Measurements from ENCODE around the gene GRM5.
"Not testable (repeated sequence)": the region's sequence is repeated elsewhere in the genome, so short reads cannot be mapped to it uniquely, and the experiment has no call there.

The GRM5 gene

DNA sequence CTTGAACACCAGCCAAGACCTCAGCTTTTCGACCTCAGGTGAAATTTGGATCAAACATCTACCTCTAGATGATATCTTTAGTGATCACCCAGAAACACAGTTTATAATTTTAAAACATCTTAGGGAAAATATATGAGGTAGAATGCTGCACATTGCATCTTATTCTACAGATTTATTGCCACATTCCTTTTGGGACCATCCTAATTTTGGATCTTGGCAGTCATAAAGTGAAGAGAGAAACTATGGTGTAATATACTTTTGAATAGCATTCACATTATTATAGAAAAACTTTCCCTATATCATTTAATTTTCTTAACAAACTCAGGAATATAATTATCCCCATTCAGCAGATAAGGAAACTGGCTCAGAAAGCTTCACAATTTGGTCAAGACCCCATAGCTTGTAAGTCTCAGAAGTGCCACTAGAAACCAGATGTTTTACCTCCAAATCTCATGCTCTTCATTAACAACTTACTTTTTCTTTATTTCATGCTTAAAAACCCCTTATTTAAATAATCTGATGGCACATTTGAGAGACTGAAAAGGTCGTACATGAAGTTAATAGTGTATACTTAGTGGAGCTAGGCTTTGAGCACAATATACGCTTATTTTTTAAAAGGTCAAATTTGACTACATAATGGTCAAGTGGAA is 529.0 kb downstream of the GRM5 start:
- DNase-seq (ENCODE audit: low read depth): no peak

DNA sequence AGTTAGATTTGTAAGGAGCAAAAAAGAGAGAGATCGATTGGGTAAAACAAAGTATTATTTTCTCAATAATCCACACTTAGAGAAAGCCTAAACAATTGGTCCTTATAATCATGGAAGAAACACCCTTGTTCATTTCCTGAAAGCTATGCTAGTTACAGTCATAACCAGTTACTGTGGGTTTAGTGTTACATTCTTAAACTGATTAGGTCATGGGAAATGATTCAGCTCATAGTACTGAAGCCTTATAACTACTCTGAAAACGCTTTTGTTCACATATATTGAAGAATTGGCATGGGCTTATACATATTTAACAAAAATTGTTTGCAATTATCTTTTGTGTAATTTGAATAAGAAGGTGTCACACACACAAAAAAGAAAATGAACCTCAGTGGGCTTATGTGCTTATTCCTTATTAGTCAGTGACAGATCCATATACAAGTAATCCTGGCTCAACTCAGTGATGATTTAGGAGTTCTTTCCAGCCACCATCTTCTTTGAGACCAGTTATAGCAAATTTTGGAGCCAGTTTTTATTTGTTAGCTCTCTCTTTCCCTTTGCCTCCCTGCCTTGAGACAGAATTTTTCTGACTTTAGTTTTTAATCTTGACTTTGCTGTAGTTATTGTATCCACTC is 529.8 kb downstream of the GRM5 start:
- no peak for DNase-seq (ENCODE audit: low read depth)

DNA sequence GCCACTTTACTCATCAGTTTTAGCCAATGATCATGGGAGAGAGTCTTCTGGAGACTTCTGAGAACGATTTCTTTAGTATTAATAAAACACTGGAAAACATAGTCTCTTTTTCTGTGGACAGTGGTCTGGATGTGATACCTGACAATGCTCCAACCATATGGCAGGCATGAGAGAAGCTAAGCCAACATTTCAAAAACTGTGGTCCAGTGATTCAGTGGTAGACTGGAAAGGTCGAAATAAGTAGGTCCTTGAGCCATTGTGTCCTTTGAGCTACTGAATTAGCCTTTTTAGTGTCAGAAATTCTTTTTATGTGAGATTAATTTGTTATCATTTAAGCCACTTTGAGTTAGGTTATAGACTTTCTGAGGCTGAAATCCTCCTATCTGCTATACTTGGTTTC is 530.5 kb downstream of the GRM5 start:
- DNase-seq (ENCODE audit: low read depth): no peak

DNA sequence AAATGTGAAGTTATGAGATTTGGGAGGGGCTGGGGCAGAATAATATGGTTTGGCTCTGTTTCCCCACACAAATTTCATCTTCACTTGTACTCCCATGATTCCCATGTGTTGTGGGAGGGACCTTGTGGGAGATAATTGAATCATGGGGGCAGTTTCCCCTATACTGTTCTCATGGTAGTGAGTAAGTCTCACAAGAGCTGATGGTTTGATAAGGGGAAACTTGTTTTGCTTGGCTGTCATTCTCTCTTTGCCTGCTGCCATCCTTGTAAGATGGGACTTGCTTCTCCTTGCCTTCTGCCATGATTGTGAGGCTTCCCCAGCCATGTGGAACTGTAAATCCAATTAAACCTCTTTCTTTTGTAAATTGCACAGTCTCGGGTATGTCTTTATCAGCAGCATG is 531.1 kb downstream of the GRM5 start:
- not testable (repeated sequence) for DNase-seq (ENCODE audit: low read depth)

DNA sequence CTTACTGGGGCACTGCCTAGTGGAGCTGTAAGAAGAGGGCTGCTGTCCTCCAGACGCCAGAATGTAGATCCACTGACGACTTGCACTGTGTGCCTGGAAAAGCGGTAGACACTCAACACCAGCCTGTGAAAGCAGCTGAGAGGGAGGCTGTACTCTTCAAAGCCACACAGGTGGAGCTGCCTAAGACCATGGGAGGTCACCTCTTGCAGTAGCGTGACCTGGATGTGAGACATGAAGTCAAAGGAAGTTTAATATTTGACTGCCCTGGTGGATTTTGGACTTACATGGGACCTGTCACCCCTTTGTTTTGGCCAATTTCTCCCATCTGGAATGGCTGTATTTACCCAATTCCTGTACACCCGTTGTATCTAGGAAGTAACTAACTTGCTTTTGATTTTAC is 531.6 kb downstream of the GRM5 start:
- no peak for DNase-seq (ENCODE audit: low read depth)

DNA sequence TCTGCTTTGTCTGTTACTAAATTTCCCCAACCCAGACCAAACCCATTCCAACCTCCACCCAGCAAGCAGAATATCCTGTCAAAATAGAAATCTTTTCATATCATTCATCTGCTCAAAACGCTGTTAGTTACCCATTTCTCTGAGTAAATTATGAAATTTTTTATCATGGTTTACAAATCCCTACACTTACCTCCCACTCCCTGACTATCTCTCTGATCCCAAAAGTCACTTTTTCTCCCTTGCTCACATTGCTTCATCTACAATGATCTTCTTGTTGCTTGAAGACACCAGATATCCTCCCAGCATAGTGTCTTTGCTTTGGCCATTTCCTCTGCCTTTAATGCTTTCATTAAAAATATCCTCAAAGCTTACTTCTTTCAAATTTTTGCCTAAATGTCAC is 532.8 kb downstream of the GRM5 start:
- DNase-seq (ENCODE audit: low read depth): no peak

DNA sequence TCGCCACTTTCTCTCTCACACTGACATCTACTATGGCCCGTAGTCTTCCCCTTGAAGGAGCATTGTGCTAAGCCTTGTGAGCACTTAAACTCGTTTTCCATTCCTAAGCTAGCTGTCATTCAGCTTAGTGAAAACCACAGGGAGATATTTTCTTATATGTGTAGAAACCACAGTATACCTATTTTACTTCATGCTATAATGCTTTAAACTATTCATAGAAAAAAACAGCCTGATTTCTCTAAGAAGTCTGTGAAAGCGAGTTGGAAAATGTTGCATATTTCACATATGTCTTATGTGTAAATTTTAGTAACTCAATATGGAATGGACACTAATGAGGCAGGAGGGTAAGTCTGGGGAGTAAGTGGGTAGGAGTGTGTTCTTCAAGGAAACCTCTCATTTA is 534.0 kb downstream of the GRM5 start:
- no peak for DNase-seq (ENCODE audit: low read depth)

DNA sequence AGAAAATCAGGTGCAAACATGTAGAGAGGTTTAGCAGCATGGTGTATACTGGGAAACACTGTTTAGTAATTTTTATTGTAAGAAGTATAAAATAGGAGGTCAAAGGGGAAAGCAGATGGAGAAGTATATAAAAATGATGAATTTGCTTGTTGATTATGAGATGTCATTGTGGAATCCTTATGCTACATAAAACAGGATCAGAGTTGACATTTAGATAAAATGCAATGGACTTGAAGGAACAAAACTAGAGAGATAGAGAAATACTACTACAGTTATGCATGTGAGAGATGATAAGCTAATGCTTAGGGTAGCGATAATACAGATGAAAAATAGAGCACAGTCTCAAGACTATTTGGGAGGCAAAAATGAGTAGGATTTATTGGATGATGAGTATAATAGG is 536.4 kb downstream of the GRM5 start:
- no peak for DNase-seq (ENCODE audit: low read depth)

DNA sequence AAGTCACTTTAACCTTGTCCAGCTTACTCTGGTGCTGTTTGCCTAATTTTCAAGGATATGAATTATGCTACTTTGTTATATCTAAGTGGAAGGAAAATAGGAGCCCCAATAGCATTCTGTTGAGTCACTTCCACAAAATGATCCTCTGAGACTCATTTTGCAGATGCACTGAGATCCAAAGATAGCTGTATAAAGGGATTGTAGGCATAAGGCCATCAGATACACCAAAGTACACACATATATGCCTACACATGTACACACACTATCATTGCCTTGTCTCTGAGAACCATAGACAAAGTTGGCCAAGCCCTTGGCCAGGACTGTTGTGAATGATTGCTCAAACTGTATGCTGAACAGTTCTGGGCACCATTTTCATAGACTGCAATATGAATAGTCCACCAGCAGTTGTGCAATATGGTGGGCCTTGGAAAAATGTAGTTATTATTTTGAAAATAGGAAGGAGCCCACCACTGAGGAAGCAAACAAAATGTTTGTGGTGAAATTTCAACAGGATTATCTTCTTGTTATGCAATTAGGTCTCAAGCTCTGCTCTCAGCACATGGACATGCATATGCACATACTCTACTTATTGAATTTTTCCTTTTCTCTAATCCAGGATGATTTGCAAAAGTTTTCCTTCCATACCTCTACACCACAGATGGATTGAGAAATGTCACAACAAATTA is 542.3 kb downstream of the GRM5 start:
- no peak for DNase-seq (ENCODE audit: low read depth)

DNA sequence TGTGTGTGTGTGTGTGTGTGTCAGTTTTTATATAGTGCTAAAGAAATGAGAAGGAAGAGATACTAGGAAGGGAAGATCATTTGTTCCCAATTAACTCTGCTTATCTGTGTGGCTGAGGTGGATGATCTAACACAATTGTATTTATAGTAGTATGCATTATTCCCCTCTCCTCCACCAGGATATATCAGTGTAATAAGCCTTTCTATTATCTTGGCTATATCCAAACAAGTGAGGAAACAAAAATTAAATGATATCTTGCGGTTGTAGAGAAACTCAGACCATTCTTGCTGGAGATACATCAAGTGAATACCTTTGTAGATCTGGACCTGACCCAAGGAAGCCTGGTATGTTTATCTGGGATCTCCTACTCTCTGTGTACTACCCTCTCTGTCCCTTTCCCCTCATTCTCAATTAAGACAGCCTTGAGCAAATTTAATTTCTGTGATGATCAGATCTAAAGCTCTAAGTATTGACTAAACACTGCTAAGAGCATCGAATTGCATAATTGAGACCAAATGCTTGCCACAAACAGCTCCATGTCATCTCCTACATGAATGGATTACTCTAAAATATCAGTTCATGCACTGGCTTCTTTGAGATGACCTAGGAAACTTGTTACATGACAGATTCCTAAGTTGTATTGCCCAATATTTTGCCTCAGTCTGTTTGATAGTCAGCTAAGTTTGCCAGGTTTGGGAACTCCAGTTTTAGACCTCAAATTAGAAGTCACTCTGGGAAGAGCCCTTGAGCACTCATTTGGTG is 543.0 kb downstream of the GRM5 start:
- no peak for DNase-seq (ENCODE audit: low read depth)

DNA sequence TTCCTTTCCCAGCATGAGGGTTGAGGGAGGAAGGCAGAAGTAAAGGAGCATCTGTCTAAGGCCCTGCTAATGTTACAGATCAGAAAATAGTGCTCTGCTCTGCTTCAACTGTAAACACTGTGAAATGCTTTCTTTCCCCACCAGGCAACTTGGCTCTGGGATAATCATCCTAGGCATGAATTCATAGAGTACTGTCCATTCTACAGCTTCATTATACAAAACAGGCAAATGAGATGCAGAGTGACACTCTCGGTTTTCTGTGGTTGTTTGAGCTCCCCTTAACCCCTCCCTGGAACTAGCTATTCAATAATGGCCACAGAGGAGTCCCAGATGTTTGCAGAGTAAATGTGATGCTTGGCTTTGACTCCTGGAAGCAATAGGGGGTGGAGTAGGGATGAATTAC is 544.0 kb downstream of the GRM5 start:
- DNase-seq (ENCODE audit: low read depth): no peak

DNA sequence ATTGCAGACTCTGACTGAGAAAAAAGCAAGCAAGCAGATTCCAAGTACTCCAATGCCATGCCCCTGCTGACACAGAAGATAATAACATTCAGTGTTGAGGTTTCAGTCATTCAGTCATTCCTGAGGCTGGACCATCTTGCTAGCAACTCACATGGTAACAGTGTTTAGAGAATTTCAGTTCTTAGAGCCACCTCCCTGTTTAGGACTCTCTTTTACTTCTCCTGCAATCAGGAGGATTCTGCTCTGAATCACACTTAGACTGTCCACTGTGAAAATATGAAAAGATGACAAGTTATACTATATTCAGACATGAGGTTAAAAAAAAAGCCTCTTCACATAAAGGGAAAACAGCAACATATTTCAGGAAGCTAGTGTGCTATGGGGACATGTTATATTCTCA is 544.4 kb downstream of the GRM5 start:
- no peak for DNase-seq (ENCODE audit: low read depth)

DNA sequence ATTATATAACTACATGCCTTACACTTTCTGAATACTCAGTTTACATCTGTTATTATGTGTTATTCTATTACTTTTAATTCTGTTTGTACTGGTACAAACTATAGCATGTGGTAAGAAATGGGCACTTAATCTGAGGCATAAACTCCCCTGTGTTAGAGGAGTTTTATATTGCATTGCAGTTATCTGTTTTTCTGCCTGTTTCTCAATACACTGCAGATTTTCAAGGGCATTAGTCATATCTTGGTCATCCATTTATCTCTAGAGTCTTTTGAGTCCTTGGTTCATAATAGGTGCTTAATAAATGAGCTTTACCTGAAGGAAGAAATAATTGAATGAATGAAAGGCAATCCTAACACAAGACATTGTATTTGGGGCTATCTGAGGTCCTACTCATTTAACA is 545.4 kb downstream of the GRM5 start:
- no peak for DNase-seq (ENCODE audit: low read depth)

DNA sequence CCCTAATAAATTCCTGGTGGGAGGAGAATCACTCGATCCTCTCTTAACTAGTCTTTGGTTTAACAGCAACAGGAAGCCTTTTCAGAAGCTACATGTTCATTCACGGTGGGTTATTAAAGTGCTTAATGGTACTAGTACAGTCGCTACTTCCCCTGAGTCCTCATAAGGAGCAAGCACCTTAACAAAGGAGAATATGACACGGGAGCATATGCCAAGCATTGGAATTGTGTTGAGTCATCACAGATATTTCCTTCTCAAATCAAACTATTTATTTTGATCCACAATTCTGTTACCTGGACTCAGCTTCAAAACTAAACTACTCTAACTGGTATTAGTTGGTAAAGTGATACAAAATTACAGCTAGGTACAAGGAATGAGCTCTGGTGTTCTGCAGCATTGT is 550.8 kb downstream of the GRM5 start:
- DNase-seq (ENCODE audit: low read depth): no peak

DNA sequence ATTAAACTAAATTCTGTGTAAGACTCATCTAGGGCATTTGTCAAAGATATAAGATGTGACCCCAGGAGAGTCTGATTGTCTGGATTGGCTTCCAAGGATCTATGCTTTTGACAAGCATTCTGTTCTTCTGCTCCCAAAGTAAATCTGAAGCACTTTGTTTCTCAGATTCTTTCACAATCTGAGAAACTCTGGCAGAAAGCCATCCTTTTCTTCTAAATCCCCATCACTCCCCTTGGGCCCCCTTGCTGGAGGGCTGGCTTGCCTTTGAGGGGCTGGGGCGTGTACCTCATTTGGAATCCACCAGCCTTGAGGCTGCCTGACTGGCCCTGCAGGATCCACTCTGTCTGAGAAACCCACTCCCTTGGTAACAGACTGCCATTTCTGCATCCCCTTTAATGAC is 554.8 kb downstream of the GRM5 start:
- no peak for DNase-seq (ENCODE audit: low read depth)

DNA sequence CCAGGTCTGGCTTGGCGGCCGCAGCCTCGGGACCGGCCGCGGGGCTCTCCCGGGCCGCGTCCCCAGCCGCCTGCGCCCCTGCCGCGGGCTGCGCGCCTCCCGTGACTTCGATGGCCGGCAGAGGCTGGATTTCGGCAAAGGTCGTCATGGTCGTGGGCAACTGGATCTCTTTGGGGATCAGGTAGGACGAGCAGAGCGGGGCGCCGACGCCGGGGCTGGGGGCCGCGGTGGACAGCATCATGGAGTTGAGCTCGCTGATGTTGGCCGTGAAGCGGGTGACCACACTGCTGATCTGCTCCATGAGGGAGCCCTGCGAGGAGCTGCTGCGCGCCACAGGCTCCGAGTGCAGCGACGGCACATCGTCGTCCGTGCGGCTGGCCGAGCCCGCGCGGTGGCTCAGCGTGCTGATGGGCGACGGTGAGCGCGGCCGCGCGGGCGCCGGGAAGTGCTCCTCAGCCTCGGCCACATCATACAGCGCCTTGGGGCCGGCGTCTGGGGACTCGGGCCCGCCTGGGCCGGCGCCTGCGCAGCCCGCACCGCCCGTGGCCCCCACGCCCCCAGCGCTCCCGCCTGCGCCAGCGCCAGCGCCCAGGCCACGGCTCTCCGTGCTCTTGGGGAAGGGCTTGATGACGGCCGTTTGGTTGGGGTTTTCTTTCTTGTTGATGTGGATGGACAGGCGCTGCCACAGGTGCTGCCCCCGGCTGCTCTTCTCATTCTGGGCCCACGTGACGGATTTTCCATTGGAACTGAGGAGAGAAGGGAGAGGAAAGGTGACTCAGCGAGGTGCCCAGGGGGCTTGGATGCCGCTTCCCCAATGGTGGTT is 556.8 kb downstream of the GRM5 start:
- no peak for DNase-seq (ENCODE audit: low read depth)

DNA sequence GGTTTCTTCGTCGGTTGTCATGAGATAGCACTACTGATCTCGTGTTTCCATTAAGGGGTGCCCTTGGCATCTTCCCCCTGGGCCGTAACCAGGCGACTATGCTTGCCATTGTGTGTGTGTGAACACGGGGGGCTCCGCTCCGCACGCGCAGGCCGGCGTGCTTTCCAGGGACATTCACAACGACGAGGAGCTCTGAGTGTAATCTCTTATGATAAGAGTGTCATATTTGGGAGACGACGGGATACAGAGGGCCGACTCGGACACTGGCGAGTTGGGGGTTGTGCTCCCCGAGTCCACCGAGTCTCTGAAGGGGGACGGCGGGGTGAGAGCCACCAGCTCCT is 557.4 kb downstream of the GRM5 start:
- DNase-seq (ENCODE audit: low read depth): no peak

DNA sequence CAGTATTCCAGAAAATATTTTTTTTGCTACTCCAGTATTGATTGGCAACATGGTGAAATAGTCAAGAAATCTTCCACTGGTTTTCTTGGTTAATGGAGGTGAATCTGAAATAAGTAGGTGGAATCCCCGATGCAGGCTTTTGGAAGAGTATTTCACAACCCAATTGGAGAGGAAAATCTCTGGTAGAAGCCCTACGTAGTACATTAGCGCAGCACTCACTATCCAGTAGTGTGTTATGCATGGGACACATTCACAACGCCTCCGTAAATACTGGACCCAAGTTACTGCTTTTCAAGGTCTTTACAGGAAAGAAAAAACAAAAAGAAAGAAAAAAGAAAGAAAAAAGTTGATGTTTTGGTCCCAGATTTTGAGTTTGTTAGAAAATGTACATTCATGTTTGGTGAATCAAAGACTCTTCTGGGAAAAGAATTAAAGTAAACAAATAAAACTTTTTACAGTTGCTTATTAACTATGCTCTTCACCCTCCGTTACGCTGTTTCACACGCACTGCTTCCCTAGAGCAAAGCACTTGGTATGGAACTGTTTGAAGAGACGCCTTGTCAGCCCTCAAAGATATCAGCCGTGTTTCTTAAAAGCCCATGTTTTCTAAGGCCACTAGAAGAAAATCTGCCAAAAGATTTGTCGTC is 557.9 kb downstream of the GRM5 start:
- DNase-seq (ENCODE audit: low read depth): no peak

DNA sequence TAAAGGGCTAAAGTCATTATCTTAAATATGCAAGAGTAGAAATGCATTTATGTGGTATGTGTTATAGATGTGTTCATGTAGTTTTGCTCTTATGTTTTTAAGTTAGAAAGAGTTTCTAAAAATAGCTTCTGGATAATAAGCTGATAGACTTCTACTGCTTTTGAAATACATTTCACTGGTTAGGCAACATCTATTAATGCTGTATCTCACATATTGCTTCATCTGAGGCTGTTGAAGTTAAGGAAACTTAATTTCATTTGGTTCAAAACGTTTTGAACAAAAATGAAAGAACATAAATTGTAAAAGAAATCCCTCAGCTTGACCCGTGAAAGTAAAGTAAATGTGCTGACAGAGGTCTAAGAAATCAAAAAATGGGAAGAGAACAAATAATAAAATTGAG is 564.2 kb downstream of the GRM5 start:
- DNase-seq (ENCODE audit: low read depth): no peak

DNA sequence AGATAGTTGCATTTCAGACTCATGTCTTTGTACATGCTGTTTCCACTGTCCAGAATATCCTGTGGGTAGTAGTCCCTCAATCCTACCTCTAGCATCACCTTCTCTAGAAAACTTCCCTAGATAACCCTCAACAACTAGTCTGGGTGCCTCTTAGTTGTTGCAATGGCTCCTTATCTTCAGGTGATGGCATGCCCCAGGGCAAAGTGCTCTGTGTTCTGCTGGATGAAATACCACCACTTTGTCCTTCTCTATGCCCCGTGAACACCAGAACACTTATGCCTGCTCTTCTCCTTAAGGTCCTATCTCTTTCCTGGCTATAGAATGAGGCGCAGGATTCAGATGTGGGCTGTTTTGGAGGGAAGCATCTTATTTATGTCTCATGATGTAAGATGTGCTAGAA is 569.9 kb downstream of the GRM5 start:
- DNase-seq (ENCODE audit: low read depth): no peak

DNA sequence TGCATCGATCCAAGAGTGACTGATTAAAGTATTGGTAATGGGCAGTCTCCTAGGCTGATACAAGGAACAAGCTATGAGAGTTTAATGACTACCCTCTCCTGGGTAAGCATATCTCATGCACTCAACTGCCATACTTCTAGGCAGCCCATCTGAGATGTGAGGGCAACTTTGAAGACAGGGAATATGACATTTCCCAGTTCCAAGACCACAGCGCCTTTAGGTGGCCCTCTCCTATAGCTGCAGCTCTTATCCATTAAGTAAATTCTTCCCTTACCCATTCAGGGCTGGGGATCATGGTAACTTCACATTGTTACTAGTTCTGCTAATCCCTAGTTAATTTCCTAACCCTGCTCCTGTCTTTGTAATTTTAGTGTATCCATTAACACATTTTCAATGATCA is 570.9 kb downstream of the GRM5 start:
- no peak for DNase-seq (ENCODE audit: low read depth)

DNA sequence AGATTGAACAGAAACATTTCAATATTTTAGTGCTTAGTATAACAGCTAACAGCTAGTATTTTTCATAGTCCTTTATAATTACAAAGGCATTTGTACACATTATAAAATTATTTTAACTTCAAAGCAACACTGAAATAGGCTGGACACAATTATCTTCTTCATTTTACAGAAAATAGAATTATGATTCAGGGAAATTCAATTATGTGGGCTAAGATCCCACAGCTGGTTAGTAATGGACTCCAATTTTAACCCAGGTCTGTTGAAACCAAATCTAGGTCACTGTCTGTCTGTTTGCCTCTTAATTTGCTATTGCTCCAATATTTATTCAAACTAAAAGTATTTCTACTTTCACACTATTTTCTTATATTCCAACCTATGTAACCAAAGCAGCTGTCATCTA is 574.1 kb downstream of the GRM5 start:
- no peak for DNase-seq (ENCODE audit: low read depth)

Measured in stimulated activated CD8-positive, alpha-beta memory T cell treated with anti-CD3 and anti-CD28 coated beads, Interleukin-12 subunit alpha, Interleukin-12 subunit beta, amount 100 ng/mL, for 1 hour (primary cell).